Gastrocnemius medialis (tissue), 4 donors: Measurements from ENCODE around the gene LMNTD2.

Source experiments
- CTCF ChIP-seq, 5 experiments: fragments of 450-650 bp in 3 of 5; fragments of 200-600 bp in 2 of 5; sonication (generic) in 2 of 5; IDR thresholded peaks in 4 of 5; conservative IDR thresholded peaks in 1 of 5; 1 replicate in 4 of 5; 2 replicates in 1 of 5; pipeline ENCODE4 v1.5.1; 2016 to 2019; ENCODE audit warnings: antibody characterized with exemption in 5 of 5, mild to moderate bottlenecking in 3 of 5, moderate library complexity in 3 of 5
- POLR2A ChIP-seq, 2 donors: fragments of 450-650 bp; IDR thresholded peaks; one replicate each; pipeline ENCODE4 v1.6.1; 2017; ENCODE audit warnings: antibody characterized with exemption in 2 of 2, mild to moderate bottlenecking in 2 of 2, moderate library complexity in 2 of 2

GRCh38 chr11:589798-590197 lies 29.3 kb upstream of the LMNTD2 start:
- TF ChIP-seq CTCF (IDR thresholded peaks at IDR 0.05 in 4 of 5, conservative IDR thresholded peaks at IDR 0.05 in 1 of 5) (no peak), POLR2A (IDR thresholded peaks at IDR 0.05) (no peak)
